ENCODE measurements around the gene ABL2. TPM values are rescaled to one million over a fixed set of nuclear protein-coding genes. Genes with fewer than 3 reads are reported as not detected.
"Not testable (repeated sequence)": the region's sequence is repeated elsewhere in the genome, so short reads cannot be mapped to it uniquely, and the experiment has no call there.

ABL2 gene
- polyA plus RNA-seq (2013, experiment 1 of 2): 6.5 TPM
- 6.8 TPM for polyA plus RNA-seq (2013, experiment 2 of 2)

GRCh38 chr1:179229214-179230140, at the start of gene ABL2:
Gene ABL2, minus strand, starts transcription at chr1:179229677. Its CDS starts 280 bp downstream, at chr1:179229397.
- peak within 1 kb of the TSS; percentile 83 to 98 for H3K4me3 ChIP-seq (ENCODE audit: insufficient read depth in 1 of 2, low read depth in 1 of 2, low read length in 2 of 2)
- H3K14ac ChIP-seq (ENCODE audit: low read length in 2 of 2): peak within 1 kb of the TSS in 1 of 2 experiments; percentile 81
- 0% methylated on average over 36 of the region's 94 CpGs for WGBS
- H3K27ac ChIP-seq (ENCODE audit: low read length, poor library complexity, severe bottlenecking): peak within 1 kb of the TSS; percentile 26
- H4K91ac ChIP-seq (ENCODE audit: low read length): peak within 1 kb of the TSS; percentile 68
- peak within 1 kb of the TSS; percentile 85 to 87 for H3K4ac ChIP-seq (ENCODE audit: low read depth in 1 of 2, low read length in 2 of 2)
- peak within 1 kb of the TSS; percentile 67 for H2BK15ac ChIP-seq (ENCODE audit: low read depth, poor library complexity, severe bottlenecking)
- H4K8ac ChIP-seq (ENCODE audit: low read length): peak within 1 kb of the TSS; percentile 91
- peak; percentile 57 for DNase-seq
- H3K9me3 ChIP-seq (ENCODE audit: control insufficient read depth, low read length): no peaks in the 10 kb centered on the region
- H2AFZ ChIP-seq (ENCODE audit: low read depth, low read length): peak within 1 kb of the TSS; percentile 91
- H3K36me3 ChIP-seq (ENCODE audit: control insufficient read depth in 1 of 2, insufficient read depth in 2 of 2, low read depth in 1 of 2, low read length in 2 of 2): no peaks in the 10 kb centered on the region
- peak within 1 kb of the TSS; percentile 84 for H3K4me2 ChIP-seq (ENCODE audit: low read length, poor library complexity, severe bottlenecking)
- H2BK12ac ChIP-seq (ENCODE audit: low read length in 2 of 2): peak within 1 kb of the TSS in 1 of 2 experiments; percentile 0
- H2BK120ac ChIP-seq (ENCODE audit: low read depth, low read length): peak within 1 kb of the TSS; percentile 87
- H2AK5ac ChIP-seq (ENCODE audit: low read length, severe bottlenecking): no peak within 1 kb of the TSS
- peak within 1 kb of the TSS; percentile 86 for H3K9ac ChIP-seq (ENCODE audit: low read length)
- H3K18ac ChIP-seq (ENCODE audit: low read depth in 1 of 2, low read length in 2 of 2): peak within 1 kb of the TSS; percentile 89 to 93
- peaks cover 2% of the 10 kb centered on the region for H3K79me1 ChIP-seq (replicated peaks; ENCODE audit: low read length, poor library complexity, severe bottlenecking)
- peak within 1 kb of the TSS; percentile 82 for H2BK5ac ChIP-seq (ENCODE audit: low read depth, low read length, poor library complexity, severe bottlenecking)
- peak within 1 kb of the TSS; percentile 7 to 83 for H3K23ac ChIP-seq (ENCODE audit: low read length in 2 of 2)
- no peaks in the 10 kb centered on the region for H3K27me3 ChIP-seq (ENCODE audit: control insufficient read depth in 1 of 2, insufficient read depth in 1 of 2, low read length in 2 of 2)
- peaks cover 10% of the 10 kb centered on the region for H3K4me1 ChIP-seq (ENCODE audit: control insufficient read depth, insufficient read depth, low read depth, low read length)

GRCh38 chr1:179278920-179279319, 49.4 kb upstream of the ABL2 start:
- Histone ChIP-seq H3K9ac (ENCODE audit: low read length) (no peak overlapping the region), H3K4ac (ENCODE audit: low read depth in 1 of 2, low read length in 2 of 2) (no peak overlapping the region), H3K23ac (ENCODE audit: low read length in 2 of 2) (no peak overlapping the region), H3K27me3 (ENCODE audit: control insufficient read depth in 1 of 2, insufficient read depth in 1 of 2, low read length in 2 of 2) (no peaks in the 10 kb centered on the region), H2BK5ac (ENCODE audit: low read depth, low read length, poor library complexity, severe bottlenecking) (no peak overlapping the region), H3K18ac (ENCODE audit: low read depth in 1 of 2, low read length in 2 of 2) (no peak overlapping the region), H2BK120ac (ENCODE audit: low read depth, low read length) (no peak overlapping the region), H2AK5ac (ENCODE audit: low read length, severe bottlenecking) (no peak overlapping the region), H3K4me3 (ENCODE audit: insufficient read depth in 1 of 2, low read depth in 1 of 2, low read length in 2 of 2) (no peak overlapping the region), H3K14ac (ENCODE audit: low read length in 2 of 2) (no peak overlapping the region), H3K9me3 (ENCODE audit: control insufficient read depth, low read length) (peaks cover 9% of the 10 kb centered on the region), H2BK12ac (ENCODE audit: low read length in 2 of 2) (no peak overlapping the region), H3K4me1 (ENCODE audit: control insufficient read depth, insufficient read depth, low read depth, low read length) (no peaks in the 10 kb centered on the region), H4K8ac (ENCODE audit: low read length) (no peak overlapping the region), H3K27ac (ENCODE audit: low read length, poor library complexity, severe bottlenecking) (no peak overlapping the region), H4K91ac (ENCODE audit: low read length) (no peak overlapping the region), H3K79me1 (replicated peaks; ENCODE audit: low read length, poor library complexity, severe bottlenecking) (no peaks in the 10 kb centered on the region), H2BK15ac (ENCODE audit: low read depth, poor library complexity, severe bottlenecking) (no peak overlapping the region), H3K36me3 (ENCODE audit: control insufficient read depth in 1 of 2, insufficient read depth in 2 of 2, low read depth in 1 of 2, low read length in 2 of 2) (no peaks in the 10 kb centered on the region), H3K4me2 (ENCODE audit: low read length, poor library complexity, severe bottlenecking) (no peak overlapping the region), H2AFZ (ENCODE audit: low read depth, low read length) (no peak overlapping the region)
- DNase-seq: no peak
- WGBS: 98% methylated on average over 5 of the region's 5 CpGs

DNA sequence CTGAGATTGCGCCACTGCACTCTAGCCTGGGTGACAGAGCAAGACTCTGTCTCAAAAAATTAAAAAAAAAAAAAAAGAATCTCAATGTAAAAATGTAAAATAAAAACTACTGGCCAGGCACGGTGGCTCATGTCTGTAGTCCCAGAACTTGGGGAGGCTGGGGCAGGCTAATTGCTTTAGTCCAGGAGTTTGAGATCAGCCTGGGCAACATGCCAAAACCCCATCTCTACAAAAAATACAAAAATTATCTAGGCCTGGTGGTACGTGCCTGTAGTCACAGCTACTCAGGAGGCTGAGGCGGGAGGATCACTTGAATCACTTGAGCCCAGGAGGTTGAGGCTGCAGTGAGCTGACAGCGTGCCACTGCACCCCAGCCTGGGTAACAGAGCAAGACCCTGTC, 44.9 kb upstream of the ABL2 start:
- H3K4me2 ChIP-seq (ENCODE audit: low read length, poor library complexity, severe bottlenecking); H2AK5ac ChIP-seq (ENCODE audit: low read length, severe bottlenecking); H3K36me3 ChIP-seq (ENCODE audit: control insufficient read depth in 1 of 2, insufficient read depth in 2 of 2, low read depth in 1 of 2, low read length in 2 of 2); H3K27ac ChIP-seq (ENCODE audit: low read length, poor library complexity, severe bottlenecking); H3K79me1 ChIP-seq (replicated peaks; ENCODE audit: low read length, poor library complexity, severe bottlenecking); H2BK5ac ChIP-seq (ENCODE audit: low read depth, low read length, poor library complexity, severe bottlenecking); H2BK120ac ChIP-seq (ENCODE audit: low read depth, low read length); H3K18ac ChIP-seq (ENCODE audit: low read depth in 1 of 2, low read length in 2 of 2); H3K4me1 ChIP-seq (ENCODE audit: control insufficient read depth, insufficient read depth, low read depth, low read length); H3K4ac ChIP-seq (ENCODE audit: low read depth in 1 of 2, low read length in 2 of 2); H2BK12ac ChIP-seq (ENCODE audit: low read length in 2 of 2); H3K4me3 ChIP-seq (ENCODE audit: insufficient read depth in 1 of 2, low read depth in 1 of 2, low read length in 2 of 2); H3K27me3 ChIP-seq (ENCODE audit: control insufficient read depth in 1 of 2, insufficient read depth in 1 of 2, low read length in 2 of 2); H3K9me3 ChIP-seq (ENCODE audit: control insufficient read depth, low read length); H3K14ac ChIP-seq (ENCODE audit: low read length in 2 of 2); H2AFZ ChIP-seq (ENCODE audit: low read depth, low read length); DNase-seq; H4K8ac ChIP-seq (ENCODE audit: low read length); H2BK15ac ChIP-seq (ENCODE audit: low read depth, poor library complexity, severe bottlenecking); H3K9ac ChIP-seq (ENCODE audit: low read length); H4K91ac ChIP-seq (ENCODE audit: low read length); H3K23ac ChIP-seq (ENCODE audit: low read length in 2 of 2): not testable (repeated sequence)
- WGBS: 98% methylated on average over 3 of the region's 5 CpGs

DNA sequence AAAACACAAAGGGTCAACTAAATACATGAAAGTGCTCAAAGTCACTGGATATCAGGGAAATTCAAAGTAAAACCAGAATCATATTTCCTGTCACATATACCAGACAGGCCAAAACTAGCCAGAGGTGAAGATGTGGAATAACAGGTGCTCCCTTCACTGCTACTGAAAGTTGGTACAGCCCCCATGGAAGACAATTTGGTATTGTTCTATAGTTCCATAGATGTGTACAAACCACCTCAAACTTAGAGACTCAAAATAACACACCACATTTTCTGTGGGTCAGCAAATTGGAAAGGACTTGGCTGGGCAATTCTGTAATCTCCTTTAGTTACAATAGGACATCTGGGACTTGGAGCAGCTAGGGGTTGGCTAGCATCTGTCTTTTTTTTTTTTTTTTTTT, 39.6 kb upstream of the ABL2 start:
- H3K27ac ChIP-seq (ENCODE audit: low read length, poor library complexity, severe bottlenecking): no peak overlapping the region
- H2AK5ac ChIP-seq (ENCODE audit: low read length, severe bottlenecking): no peak overlapping the region
- no peak overlapping the region for H3K23ac ChIP-seq (ENCODE audit: low read length in 2 of 2)
- H3K4me3 ChIP-seq (ENCODE audit: insufficient read depth in 1 of 2, low read depth in 1 of 2, low read length in 2 of 2): no peak overlapping the region
- H2BK12ac ChIP-seq (ENCODE audit: low read length in 2 of 2): no peak overlapping the region
- no peak overlapping the region for H2BK120ac ChIP-seq (ENCODE audit: low read depth, low read length)
- no peak overlapping the region for H2AFZ ChIP-seq (ENCODE audit: low read depth, low read length)
- no peak overlapping the region for H4K8ac ChIP-seq (ENCODE audit: low read length)
- no peak overlapping the region for H2BK5ac ChIP-seq (ENCODE audit: low read depth, low read length, poor library complexity, severe bottlenecking)
- H3K79me1 ChIP-seq (replicated peaks; ENCODE audit: low read length, poor library complexity, severe bottlenecking): no peaks in the 10 kb centered on the region
- DNase-seq: no peak
- no peaks in the 10 kb centered on the region for H3K36me3 ChIP-seq (ENCODE audit: control insufficient read depth in 1 of 2, insufficient read depth in 2 of 2, low read depth in 1 of 2, low read length in 2 of 2)
- H3K18ac ChIP-seq (ENCODE audit: low read depth in 1 of 2, low read length in 2 of 2): no peak overlapping the region
- H3K4ac ChIP-seq (ENCODE audit: low read depth in 1 of 2, low read length in 2 of 2): no peak overlapping the region
- H3K4me2 ChIP-seq (ENCODE audit: low read length, poor library complexity, severe bottlenecking): no peak overlapping the region
- H3K14ac ChIP-seq (ENCODE audit: low read length in 2 of 2): no peak overlapping the region
- H4K91ac ChIP-seq (ENCODE audit: low read length): no peak overlapping the region
- H3K27me3 ChIP-seq (ENCODE audit: control insufficient read depth in 1 of 2, insufficient read depth in 1 of 2, low read length in 2 of 2): no peaks in the 10 kb centered on the region
- H3K9ac ChIP-seq (ENCODE audit: low read length): no peak overlapping the region
- no peaks in the 10 kb centered on the region for H3K9me3 ChIP-seq (ENCODE audit: control insufficient read depth, low read length)
- H3K4me1 ChIP-seq (ENCODE audit: control insufficient read depth, insufficient read depth, low read depth, low read length): no peaks in the 10 kb centered on the region
- H2BK15ac ChIP-seq (ENCODE audit: low read depth, poor library complexity, severe bottlenecking): no peak overlapping the region
